HEK293 (cell line): Measurements from ENCODE around the gene ZNF410.
A peak's percentile ranks its signal among the peaks of the same experiment; 100 is the strongest.

Source experiments
- BCL11B ChIP-seq: fragments of 450-650 bp; formaldehyde crosslinking; IDR thresholded peaks from 2 replicates; pipeline ENCODE4 v1.5.1; 2016; ENCODE audit warnings: low read depth, missing biosample characterization, missing genetic modification characterization
- GLIS1 ChIP-seq: fragments of 450-650 bp; formaldehyde crosslinking; IDR thresholded peaks from 2 replicates; pipeline ENCODE4 v1.5.1; 2016; ENCODE audit warnings: missing biosample characterization, missing genetic modification characterization
- IKZF3 ChIP-seq: fragments of 450-650 bp; IDR thresholded peaks from 2 replicates; pipeline ENCODE4 v1.5.0; 2018; ENCODE audit warnings: missing biosample characterization, mild to moderate bottlenecking, missing genetic modification characterization, moderate library complexity
- KLF8 ChIP-seq: fragments of 450-650 bp; formaldehyde crosslinking; IDR thresholded peaks from 2 replicates; pipeline ENCODE4 v1.5.1; 2016; ENCODE audit warnings: missing biosample characterization, missing genetic modification characterization
- PRDM1 ChIP-seq: fragments of 450-650 bp; formaldehyde crosslinking; IDR thresholded peaks from 2 replicates; pipeline ENCODE4; 2016; ENCODE audit warnings: missing biosample characterization, missing genetic modification characterization
- RBAK ChIP-seq: fragments of 450-650 bp; formaldehyde crosslinking; IDR thresholded peaks from 2 replicates; pipeline ENCODE4 v1.5.1; 2016; ENCODE audit warnings: missing biosample characterization, missing genetic modification characterization
- TCF7L2 ChIP-seq: IDR thresholded peaks from 2 replicates; pipeline ENCODE4 v1.6.1; 2011; ENCODE audit warnings: low read depth, mild to moderate bottlenecking, inconsistent platforms, low read length, moderate library complexity, borderline replicate concordance
- YY2 ChIP-seq: fragments of 450-650 bp; formaldehyde crosslinking; IDR thresholded peaks from 2 replicates; pipeline ENCODE4 v1.5.1; 2016; ENCODE audit warnings: missing biosample characterization, missing genetic modification characterization
- ZBTB7A ChIP-seq: fragments of 450-650 bp; formaldehyde crosslinking; IDR thresholded peaks from 2 replicates; pipeline ENCODE4 v1.5.1; 2016; ENCODE audit warnings: low read depth, missing biosample characterization, missing genetic modification characterization
- ZFP41 ChIP-seq: fragments of 450-650 bp; formaldehyde crosslinking; IDR thresholded peaks from 2 replicates; pipeline ENCODE4 v1.5.1; 2016; ENCODE audit warnings: missing biosample characterization, missing genetic modification characterization, borderline replicate concordance
- ZIC2 ChIP-seq: fragments of 450-650 bp; formaldehyde crosslinking; IDR thresholded peaks from 2 replicates; pipeline ENCODE4 v1.5.1; 2016; ENCODE audit warnings: missing biosample characterization, missing genetic modification characterization
- ZNF114 ChIP-seq: fragments of 450-650 bp; formaldehyde crosslinking; IDR thresholded peaks from 2 replicates; pipeline ENCODE4 v1.5.0; 2017; ENCODE audit warnings: missing biosample characterization, missing genetic modification characterization
- ZNF157 ChIP-seq: fragments of 450-650 bp; formaldehyde crosslinking; IDR thresholded peaks from 2 replicates; pipeline ENCODE4 v1.5.1; 2016; ENCODE audit warnings: missing biosample characterization, missing genetic modification characterization
- ZNF16 ChIP-seq: fragments of 450-650 bp; formaldehyde crosslinking; IDR thresholded peaks from 2 replicates; pipeline ENCODE4 v1.5.1; 2016; ENCODE audit warnings: low read depth, missing biosample characterization, missing genetic modification characterization
- ZNF169 ChIP-seq: fragments of 450-650 bp; formaldehyde crosslinking; IDR thresholded peaks from 2 replicates; pipeline ENCODE4 v1.5.1; 2016; ENCODE audit warnings: missing biosample characterization, missing genetic modification characterization
- ZNF202 ChIP-seq: fragments of 450-650 bp; formaldehyde crosslinking; IDR thresholded peaks from 2 replicates; pipeline ENCODE4 v1.5.1; 2016; ENCODE audit warnings: missing biosample characterization, missing genetic modification characterization, borderline replicate concordance
- ZNF324 ChIP-seq: fragments of 450-650 bp; formaldehyde crosslinking; IDR thresholded peaks from 2 replicates; pipeline ENCODE4 v1.5.1; 2016; ENCODE audit warnings: missing biosample characterization, missing genetic modification characterization
- ZNF341 ChIP-seq: fragments of 450-650 bp; formaldehyde crosslinking; IDR thresholded peaks from 2 replicates; pipeline ENCODE4; 2016; ENCODE audit warnings: low read depth, missing biosample characterization, missing genetic modification characterization
- ZNF391 ChIP-seq: fragments of 450-650 bp; formaldehyde crosslinking; IDR thresholded peaks from 2 replicates; pipeline ENCODE4 v1.5.1; 2016; ENCODE audit warnings: low read depth, missing biosample characterization, missing genetic modification characterization, borderline replicate concordance
- ZNF404 ChIP-seq: fragments of 450-650 bp; formaldehyde crosslinking; IDR thresholded peaks from 2 replicates; pipeline ENCODE4 v1.5.1; 2017; ENCODE audit warnings: missing biosample characterization, missing genetic modification characterization
- ZNF521 ChIP-seq: fragments of 450-650 bp; formaldehyde crosslinking; IDR thresholded peaks from 2 replicates; pipeline ENCODE4 v1.5.1; 2017; ENCODE audit warnings: missing biosample characterization, mild to moderate bottlenecking, missing genetic modification characterization
- ZNF544 ChIP-seq: fragments of 450-650 bp; formaldehyde crosslinking; IDR thresholded peaks from 2 replicates; pipeline ENCODE4 v1.5.0; 2017; ENCODE audit warnings: missing biosample characterization, missing genetic modification characterization
- ZNF561 ChIP-seq: fragments of 450-650 bp; IDR thresholded peaks from 2 replicates; pipeline ENCODE4 v1.5.1; 2018; ENCODE audit warnings: missing biosample characterization, missing genetic modification characterization, borderline replicate concordance
- ZNF600 ChIP-seq: fragments of 450-650 bp; formaldehyde crosslinking; IDR thresholded peaks from 2 replicates; pipeline ENCODE4 v1.5.1; 2016; ENCODE audit warnings: missing biosample characterization, missing genetic modification characterization
- ZNF629 ChIP-seq: fragments of 450-650 bp; formaldehyde crosslinking; IDR thresholded peaks from 2 replicates; pipeline ENCODE4 v1.5.1; 2017; ENCODE audit warnings: missing biosample characterization, missing genetic modification characterization
- ZNF658 ChIP-seq: fragments of 450-650 bp; formaldehyde crosslinking; IDR thresholded peaks from 2 replicates; pipeline ENCODE4; 2016; ENCODE audit warnings: missing biosample characterization, missing genetic modification characterization
- ZNF664 ChIP-seq: fragments of 450-650 bp; formaldehyde crosslinking; IDR thresholded peaks from 2 replicates; pipeline ENCODE4 v1.5.1; 2016; ENCODE audit warnings: missing biosample characterization, missing genetic modification characterization
- ZNF76 ChIP-seq: fragments of 450-650 bp; formaldehyde crosslinking; IDR thresholded peaks from 2 replicates; pipeline ENCODE4; 2016; ENCODE audit warnings: low read depth, missing biosample characterization, missing genetic modification characterization, borderline replicate concordance
- ZNF785 ChIP-seq: fragments of 450-650 bp; formaldehyde crosslinking; IDR thresholded peaks from 2 replicates; pipeline ENCODE4 v1.5.1; 2016; ENCODE audit warnings: missing biosample characterization, missing genetic modification characterization
- ZNF837 ChIP-seq: fragments of 450-650 bp; formaldehyde crosslinking; IDR thresholded peaks from 2 replicates; pipeline ENCODE4 v1.5.1; 2016; ENCODE audit warnings: missing biosample characterization, missing genetic modification characterization
- ZSCAN16 ChIP-seq: fragments of 450-650 bp; formaldehyde crosslinking; IDR thresholded peaks from 2 replicates; pipeline ENCODE4 v1.5.1; 2016; ENCODE audit warnings: missing biosample characterization, missing genetic modification characterization
- ZSCAN30 ChIP-seq: fragments of 450-650 bp; IDR thresholded peaks from 2 replicates; pipeline ENCODE4 v1.5.1; 2018; ENCODE audit warnings: missing biosample characterization, mild to moderate bottlenecking, missing genetic modification characterization, moderate library complexity
- ZXDB ChIP-seq: fragments of 450-650 bp; formaldehyde crosslinking; IDR thresholded peaks from 2 replicates; pipeline ENCODE4 v1.5.1; 2016; ENCODE audit warnings: missing biosample characterization, missing genetic modification characterization
- TF ChIP-seq, protein P1 (sequence below): fragments of 450-650 bp; formaldehyde crosslinking; IDR thresholded peaks from 2 replicates; pipeline ENCODE4 v1.5.1; 2016; ENCODE audit warnings: missing biosample characterization, missing genetic modification characterization, borderline replicate concordance
- TF ChIP-seq, protein P2 (sequence below): fragments of 450-650 bp; formaldehyde crosslinking; IDR thresholded peaks from 2 replicates; pipeline ENCODE4 v1.5.1; 2016; ENCODE audit warnings: missing biosample characterization, missing genetic modification characterization

Gene ZNF410

DNA sequence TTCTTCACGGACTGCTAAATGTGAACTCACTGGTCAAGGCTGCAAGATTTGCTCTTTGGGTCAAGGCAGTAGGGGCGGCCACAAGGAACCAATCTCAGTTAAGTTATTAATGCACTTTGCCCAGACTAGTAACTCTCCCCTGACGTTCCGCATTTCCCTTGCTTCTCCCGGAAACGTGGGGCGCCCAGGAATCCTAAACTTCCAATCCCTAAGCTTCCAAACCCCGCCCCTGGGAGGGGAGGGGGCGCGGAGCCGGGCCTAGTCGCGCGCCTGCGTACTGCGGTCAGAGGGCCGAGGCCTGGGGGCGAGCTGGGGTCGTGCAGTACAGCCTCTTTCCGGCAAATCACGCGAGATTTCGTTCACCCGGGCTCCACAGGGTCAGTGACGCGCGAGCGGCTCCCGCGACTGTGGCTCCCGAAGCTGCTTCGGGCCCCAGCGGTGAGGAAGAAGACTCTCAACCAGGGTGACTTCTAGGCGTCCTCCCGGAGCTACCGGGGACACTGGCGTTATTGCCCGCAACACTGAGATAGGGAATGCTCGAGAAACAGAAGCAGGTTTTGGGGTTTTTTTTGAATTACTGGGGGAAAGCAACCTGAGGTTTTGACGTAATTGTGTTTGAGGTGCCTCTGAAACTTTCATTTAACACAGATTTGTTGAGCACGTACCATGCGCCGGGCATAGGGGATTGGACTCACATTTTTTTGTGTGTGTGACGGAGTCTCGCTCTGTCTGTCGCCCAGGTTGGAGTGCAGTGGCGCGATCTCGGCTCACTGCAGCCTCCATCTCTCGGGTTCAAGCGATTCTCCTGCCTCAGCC lies 34.9 kb upstream of the ZNF410 start, which contains the start of gene PTGR2 (continued):
- TF ChIP-seq, protein P1, sequence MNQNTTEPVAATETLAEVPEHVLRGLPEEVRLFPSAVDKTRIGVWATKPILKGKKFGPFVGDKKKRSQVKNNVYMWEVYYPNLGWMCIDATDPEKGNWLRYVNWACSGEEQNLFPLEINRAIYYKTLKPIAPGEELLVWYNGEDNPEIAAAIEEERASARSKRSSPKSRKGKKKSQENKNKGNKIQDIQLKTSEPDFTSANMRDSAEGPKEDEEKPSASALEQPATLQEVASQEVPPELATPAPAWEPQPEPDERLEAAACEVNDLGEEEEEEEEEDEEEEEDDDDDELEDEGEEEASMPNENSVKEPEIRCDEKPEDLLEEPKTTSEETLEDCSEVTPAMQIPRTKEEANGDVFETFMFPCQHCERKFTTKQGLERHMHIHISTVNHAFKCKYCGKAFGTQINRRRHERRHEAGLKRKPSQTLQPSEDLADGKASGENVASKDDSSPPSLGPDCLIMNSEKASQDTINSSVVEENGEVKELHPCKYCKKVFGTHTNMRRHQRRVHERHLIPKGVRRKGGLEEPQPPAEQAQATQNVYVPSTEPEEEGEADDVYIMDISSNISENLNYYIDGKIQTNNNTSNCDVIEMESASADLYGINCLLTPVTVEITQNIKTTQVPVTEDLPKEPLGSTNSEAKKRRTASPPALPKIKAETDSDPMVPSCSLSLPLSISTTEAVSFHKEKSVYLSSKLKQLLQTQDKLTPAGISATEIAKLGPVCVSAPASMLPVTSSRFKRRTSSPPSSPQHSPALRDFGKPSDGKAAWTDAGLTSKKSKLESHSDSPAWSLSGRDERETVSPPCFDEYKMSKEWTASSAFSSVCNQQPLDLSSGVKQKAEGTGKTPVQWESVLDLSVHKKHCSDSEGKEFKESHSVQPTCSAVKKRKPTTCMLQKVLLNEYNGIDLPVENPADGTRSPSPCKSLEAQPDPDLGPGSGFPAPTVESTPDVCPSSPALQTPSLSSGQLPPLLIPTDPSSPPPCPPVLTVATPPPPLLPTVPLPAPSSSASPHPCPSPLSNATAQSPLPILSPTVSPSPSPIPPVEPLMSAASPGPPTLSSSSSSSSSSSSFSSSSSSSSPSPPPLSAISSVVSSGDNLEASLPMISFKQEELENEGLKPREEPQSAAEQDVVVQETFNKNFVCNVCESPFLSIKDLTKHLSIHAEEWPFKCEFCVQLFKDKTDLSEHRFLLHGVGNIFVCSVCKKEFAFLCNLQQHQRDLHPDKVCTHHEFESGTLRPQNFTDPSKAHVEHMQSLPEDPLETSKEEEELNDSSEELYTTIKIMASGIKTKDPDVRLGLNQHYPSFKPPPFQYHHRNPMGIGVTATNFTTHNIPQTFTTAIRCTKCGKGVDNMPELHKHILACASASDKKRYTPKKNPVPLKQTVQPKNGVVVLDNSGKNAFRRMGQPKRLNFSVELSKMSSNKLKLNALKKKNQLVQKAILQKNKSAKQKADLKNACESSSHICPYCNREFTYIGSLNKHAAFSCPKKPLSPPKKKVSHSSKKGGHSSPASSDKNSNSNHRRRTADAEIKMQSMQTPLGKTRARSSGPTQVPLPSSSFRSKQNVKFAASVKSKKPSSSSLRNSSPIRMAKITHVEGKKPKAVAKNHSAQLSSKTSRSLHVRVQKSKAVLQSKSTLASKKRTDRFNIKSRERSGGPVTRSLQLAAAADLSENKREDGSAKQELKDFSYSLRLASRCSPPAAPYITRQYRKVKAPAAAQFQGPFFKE (tag by site-specific recombination): no peak
- TF ChIP-seq ZNF521 (tag by site-specific recombination) (no peak), GLIS1 (peak; percentile 31; the same call in 1 of the 2 replicates), ZNF202 (no peak), ZNF785 (tag by site-specific recombination) (no peak), ZSCAN30 (peak; percentile 52; the same call in 1 of the 2 replicates), ZNF16 (tag by site-specific recombination) (no peak), ZSCAN16 (tag by site-specific recombination) (no peak), ZNF544 (tag by site-specific recombination) (no peak), YY2 (tag by site-specific recombination) (no peak), ZNF404 (tag by site-specific recombination) (no peak), ZNF157 (tag by site-specific recombination) (no peak), ZBTB7A (no peak), PRDM1 (tag by site-specific recombination) (peak; percentile 35; the same call in 1 of the 2 replicates), ZNF664 (tag by site-specific recombination) (peak; percentile 84), ZFP41 (tag by site-specific recombination) (no peak), ZIC2 (no peak), IKZF3 (tag by site-specific recombination) (peak; percentile 98), ZNF341 (tag by site-specific recombination) (peak; percentile 19; the same call in 1 of the 2 replicates), BCL11B (tag by site-specific recombination) (no peak), ZNF324 (no peak), ZNF658 (tag by site-specific recombination) (no peak), ZXDB (tag by site-specific recombination) (peak; percentile 47; the same call in 1 of the 2 replicates), ZNF391 (no peak), RBAK (tag by site-specific recombination) (no peak), TCF7L2 (no peak), ZNF169 (tag by site-specific recombination) (no peak), ZNF600 (tag by site-specific recombination) (peak; percentile 54; the same call in 1 of the 2 replicates), ZNF114 (tag by site-specific recombination) (no peak), ZNF837 (tag by site-specific recombination) (no peak), ZNF561 (tag by site-specific recombination) (no peak), KLF8 (tag by site-specific recombination) (no peak; the same call in none of the 2 replicates), ZNF76 (tag by site-specific recombination) (peak; percentile 18; the same call in 1 of the 2 replicates), ZNF629 (tag by site-specific recombination) (peak; percentile 41; the same call in 1 of the 2 replicates)
- TF ChIP-seq, protein P2, sequence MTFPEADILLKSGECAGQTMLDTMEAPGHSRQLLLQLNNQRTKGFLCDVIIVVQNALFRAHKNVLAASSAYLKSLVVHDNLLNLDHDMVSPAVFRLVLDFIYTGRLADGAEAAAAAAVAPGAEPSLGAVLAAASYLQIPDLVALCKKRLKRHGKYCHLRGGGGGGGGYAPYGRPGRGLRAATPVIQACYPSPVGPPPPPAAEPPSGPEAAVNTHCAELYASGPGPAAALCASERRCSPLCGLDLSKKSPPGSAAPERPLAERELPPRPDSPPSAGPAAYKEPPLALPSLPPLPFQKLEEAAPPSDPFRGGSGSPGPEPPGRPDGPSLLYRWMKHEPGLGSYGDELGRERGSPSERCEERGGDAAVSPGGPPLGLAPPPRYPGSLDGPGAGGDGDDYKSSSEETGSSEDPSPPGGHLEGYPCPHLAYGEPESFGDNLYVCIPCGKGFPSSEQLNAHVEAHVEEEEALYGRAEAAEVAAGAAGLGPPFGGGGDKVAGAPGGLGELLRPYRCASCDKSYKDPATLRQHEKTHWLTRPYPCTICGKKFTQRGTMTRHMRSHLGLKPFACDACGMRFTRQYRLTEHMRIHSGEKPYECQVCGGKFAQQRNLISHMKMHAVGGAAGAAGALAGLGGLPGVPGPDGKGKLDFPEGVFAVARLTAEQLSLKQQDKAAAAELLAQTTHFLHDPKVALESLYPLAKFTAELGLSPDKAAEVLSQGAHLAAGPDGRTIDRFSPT (tag by site-specific recombination): no peak
